LNCAP (cell line): Measurements from ENCODE around the gene PSMD12.

Experiments used
- TF ChIP-seq, protein P1 (sequence below): fragments of 450-650 bp; IDR thresholded peaks from 2 replicates; pipeline ENCODE4 v1.5.1; 2017; ENCODE audit warnings: mild to moderate bottlenecking

PSMD12 gene

DNA sequence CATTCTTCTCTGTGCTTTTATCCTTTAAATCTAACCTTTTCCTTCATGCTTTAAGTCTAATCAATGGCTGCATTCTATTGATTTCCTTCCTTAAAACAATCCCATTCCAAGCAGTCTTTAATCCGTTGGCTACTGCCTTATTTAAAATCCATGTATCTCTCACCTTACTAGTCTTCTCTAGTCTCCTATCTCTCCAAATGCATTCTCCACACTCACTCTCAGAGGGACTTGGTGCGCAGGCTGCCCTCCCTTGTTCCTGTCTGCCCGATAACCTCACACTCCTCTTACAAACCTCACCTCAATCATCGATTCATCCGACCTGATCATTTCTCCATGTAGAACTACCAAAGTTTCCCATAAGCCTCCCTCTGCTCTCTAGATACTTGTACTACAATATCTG lies 23.1 kb downstream of the PSMD12 start:
- TF ChIP-seq, protein P1, sequence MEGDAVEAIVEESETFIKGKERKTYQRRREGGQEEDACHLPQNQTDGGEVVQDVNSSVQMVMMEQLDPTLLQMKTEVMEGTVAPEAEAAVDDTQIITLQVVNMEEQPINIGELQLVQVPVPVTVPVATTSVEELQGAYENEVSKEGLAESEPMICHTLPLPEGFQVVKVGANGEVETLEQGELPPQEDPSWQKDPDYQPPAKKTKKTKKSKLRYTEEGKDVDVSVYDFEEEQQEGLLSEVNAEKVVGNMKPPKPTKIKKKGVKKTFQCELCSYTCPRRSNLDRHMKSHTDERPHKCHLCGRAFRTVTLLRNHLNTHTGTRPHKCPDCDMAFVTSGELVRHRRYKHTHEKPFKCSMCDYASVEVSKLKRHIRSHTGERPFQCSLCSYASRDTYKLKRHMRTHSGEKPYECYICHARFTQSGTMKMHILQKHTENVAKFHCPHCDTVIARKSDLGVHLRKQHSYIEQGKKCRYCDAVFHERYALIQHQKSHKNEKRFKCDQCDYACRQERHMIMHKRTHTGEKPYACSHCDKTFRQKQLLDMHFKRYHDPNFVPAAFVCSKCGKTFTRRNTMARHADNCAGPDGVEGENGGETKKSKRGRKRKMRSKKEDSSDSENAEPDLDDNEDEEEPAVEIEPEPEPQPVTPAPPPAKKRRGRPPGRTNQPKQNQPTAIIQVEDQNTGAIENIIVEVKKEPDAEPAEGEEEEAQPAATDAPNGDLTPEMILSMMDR, result no peak

GRCh38 chr17:67336859-67337258 lies 29.5 kb downstream of the PSMD12 start:
- TF ChIP-seq, protein P1, result no peak

DNA sequence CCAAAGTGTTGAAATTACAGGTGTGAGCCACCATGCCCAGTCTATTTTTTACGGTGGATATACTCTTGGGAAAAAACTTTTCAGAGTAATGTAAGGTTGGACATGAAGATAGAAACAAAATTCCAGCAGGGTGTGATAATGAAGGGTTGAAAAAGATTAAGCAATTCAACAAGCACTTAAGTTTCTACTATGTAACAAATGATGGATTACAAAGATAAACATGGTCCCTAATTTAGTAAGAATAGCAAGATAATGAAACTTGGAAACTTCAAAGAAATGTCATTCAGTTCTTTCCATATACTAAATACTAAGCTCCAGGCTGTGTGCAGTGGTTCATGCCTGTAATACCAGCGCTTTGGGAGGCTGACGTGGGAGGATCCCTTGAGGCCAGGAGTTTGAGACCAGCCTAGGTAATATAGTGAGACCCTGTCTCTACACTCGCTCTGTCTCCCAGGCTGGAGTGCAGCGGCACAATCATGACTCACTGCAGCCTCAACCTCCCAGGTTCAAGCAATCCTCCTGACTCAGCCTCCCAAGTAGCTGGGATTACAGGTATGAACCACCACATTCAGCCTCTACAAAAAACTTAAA lies 31.0 kb downstream of the PSMD12 start:
- TF ChIP-seq, protein P1, result no peak

- TF ChIP-seq, protein P1, result no peak
Observed at GRCh38 chr17:67328026-67328425, 38.4 kb downstream of the PSMD12 start.

DNA sequence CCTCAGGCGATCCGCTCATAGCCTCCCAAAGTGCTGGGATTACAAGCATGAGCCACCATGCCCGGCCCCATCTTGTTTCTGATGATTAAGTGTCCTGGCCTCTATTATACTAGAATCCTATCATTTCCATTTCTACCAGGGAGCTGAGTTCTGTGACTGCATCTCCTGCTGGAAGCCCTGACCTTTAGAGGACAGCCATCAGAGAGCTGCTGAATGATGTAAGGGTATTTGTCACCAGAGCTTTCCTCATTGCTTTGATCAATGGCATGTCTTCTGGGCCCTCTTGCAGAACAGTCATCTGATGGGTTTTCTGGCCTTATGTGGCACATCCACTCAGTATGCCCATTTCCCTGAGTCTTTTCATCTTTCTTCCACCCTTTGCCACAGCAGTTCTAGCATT lies 39.9 kb downstream of the PSMD12 start:
- TF ChIP-seq, protein P1, result no peak

DNA sequence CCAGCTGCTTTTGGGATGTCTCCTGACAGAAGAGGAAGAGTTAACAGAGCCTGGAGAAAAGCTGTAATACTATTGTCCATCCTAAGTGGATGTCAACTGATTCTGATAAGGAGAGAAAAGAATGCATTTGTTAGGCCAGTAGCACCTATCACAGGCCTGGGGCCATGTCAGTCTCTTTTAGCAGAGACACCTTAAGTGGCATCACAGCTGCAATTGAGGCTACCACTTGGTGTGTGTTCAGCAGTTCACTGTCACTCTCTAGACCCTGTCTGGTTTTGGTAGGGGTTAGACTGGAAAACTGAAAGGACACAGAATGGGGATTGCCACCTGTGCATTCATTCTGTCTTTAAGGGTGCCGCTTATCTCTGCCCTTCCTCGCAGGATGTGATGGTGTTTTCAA lies 42.0 kb downstream of the PSMD12 start:
- TF ChIP-seq, protein P1, result no peak

DNA sequence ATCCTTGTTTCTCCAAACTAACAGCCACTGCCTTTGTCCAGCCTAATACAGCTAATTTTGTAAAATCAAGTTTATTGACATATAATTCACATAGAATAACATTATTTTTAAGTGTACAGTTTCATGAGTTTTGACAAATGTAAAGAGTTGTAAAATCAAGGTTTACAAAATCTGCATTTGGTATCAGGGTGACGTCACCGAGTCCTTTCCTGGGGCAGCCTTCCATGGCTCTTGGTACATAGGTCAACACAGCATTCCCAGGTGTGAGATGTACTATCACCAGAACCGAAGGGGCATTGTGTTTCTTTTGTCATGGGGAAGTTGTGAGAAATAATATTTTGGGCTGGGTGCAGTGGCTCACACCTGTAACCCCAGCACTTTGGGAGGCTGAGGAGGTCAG lies 42.9 kb downstream of the PSMD12 start:
- TF ChIP-seq, protein P1, result no peak
